Activated CD4-positive, alpha-beta T cell treated with anti-CD3 and anti-CD28 coated beads, Interleukin-2, amount 10 ng/mL, durations not matched to agents 24 days and 14 days (primary cell): Measurements from ENCODE around the gene C1QL1. TPM values are rescaled to one million over a fixed set of nuclear protein-coding genes. Genes with fewer than 3 reads are reported as not detected.

ENCODE experiments used
- DNase-seq: peaks from one replicate; pipeline ENCODE4 v3.0.0; 2022
- H3K27ac Mint-ChIP-seq: one replicate; pipeline ENCODE4 v1.8.0; 2022; ENCODE audit warnings: mild to moderate bottlenecking, mixed read lengths
- H3K27me3 Mint-ChIP-seq: one replicate; pipeline ENCODE4 v1.8.0; 2022; ENCODE audit warnings: mixed read lengths
- H3K36me3 Mint-ChIP-seq: one replicate; pipeline ENCODE4 v1.8.0; 2022; ENCODE audit warnings: low read depth, mild to moderate bottlenecking, mixed read lengths
- H3K4me1 Mint-ChIP-seq: one replicate; pipeline ENCODE4 v1.8.0; 2021; ENCODE audit warnings: mixed read lengths
- H3K4me3 Mint-ChIP-seq: one replicate; pipeline ENCODE4 v1.8.0; 2022; ENCODE audit warnings: mild to moderate bottlenecking, moderate library complexity, mixed read lengths
- H3K9me3 Mint-ChIP-seq: one replicate; pipeline ENCODE4 v1.8.0; 2021; ENCODE audit warnings: mixed read lengths
- intact Hi-C: fragments of 100-400 bp; cut with micrococcal nuclease; formaldehyde crosslinking; loops from one replicate; pipeline ENCODE4 v1.15.1; 2023
- total RNA-seq: library from RNA; stranded (reverse); gene quantifications from 2 replicates; pipeline ENCODE4 v1.2.3, GENCODE V29; 2022

The C1QL1 gene
- total RNA-seq, 1 donor from 2014 or later: 0.42 TPM

- Mint-ChIP-seq H3K27me3 (peaks cover 22% of the 10 kb centered on the region), H3K4me3 (no peak overlapping the region), H3K36me3 (peaks cover 24% of the 10 kb centered on the region), H3K27ac (no peak overlapping the region), H3K4me1 (peaks cover 2% of the 10 kb centered on the region), H3K9me3 (no peaks in the 10 kb centered on the region)
- no peak for DNase-seq
- intact Hi-C loops: no loop called here
Observed at GRCh38 chr17:44924107-44924544, 44.0 kb downstream of the C1QL1 start.

DNA sequence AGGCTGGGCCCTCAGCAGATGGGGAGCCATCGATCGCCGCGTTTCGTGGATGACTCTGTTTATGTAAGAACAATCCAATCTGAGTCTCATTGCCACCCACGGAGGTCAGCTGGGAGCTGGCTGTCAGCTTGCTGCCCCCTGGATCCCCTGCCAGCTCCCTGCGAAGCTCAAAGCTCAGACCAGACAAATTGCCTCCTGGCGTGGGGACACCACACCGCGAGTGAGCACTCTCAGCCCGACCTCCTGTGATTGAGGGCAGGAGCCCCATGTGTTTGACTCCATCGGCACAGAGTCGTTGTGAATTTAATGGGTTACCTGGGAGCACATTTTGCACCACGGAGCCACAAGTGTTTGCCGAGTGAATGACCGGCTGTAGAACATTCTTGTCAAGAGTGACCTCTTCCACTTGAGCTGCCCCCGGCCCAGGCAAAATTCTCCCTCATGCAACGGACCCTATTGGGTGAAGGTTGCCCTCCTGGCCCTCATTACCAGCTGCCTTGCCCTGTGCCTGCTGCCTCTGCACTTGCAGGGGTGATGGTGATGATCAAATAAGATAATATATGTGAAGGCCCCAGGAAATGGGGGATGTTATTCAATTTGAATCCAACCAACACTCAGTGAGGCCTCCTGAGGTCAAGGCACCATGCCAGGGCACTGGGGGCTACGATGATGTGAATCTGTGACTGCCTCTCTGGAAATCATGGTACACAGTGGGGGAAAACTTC lies 45.2 kb downstream of the C1QL1 start:
- no peak overlapping the region for H3K27ac Mint-ChIP-seq
- H3K4me1 Mint-ChIP-seq: peaks cover 2% of the 10 kb centered on the region
- intact Hi-C loops: no loop called here
- peaks cover 18% of the 10 kb centered on the region for H3K36me3 Mint-ChIP-seq
- no peak overlapping the region for H3K4me3 Mint-ChIP-seq
- H3K9me3 Mint-ChIP-seq: no peaks in the 10 kb centered on the region
- no peak for DNase-seq
- peaks cover 29% of the 10 kb centered on the region for H3K27me3 Mint-ChIP-seq

GRCh38 chr17:44922136-44922535 lies 46.0 kb downstream of the C1QL1 start:
- Mint-ChIP-seq H3K27me3 (peaks cover 29% of the 10 kb centered on the region), H3K36me3 (peaks cover 12% of the 10 kb centered on the region), H3K4me3 (no peak overlapping the region), H3K27ac (no peak overlapping the region), H3K9me3 (no peaks in the 10 kb centered on the region), H3K4me1 (peaks cover 2% of the 10 kb centered on the region)
- DNase-seq: no peak
- intact Hi-C loops: no loop called here

GRCh38 chr17:44921122-44921882 lies 46.8 kb downstream of the C1QL1 start:
- peaks cover 2% of the 10 kb centered on the region for H3K4me1 Mint-ChIP-seq
- no peaks in the 10 kb centered on the region for H3K9me3 Mint-ChIP-seq
- peaks cover 29% of the 10 kb centered on the region for H3K27me3 Mint-ChIP-seq
- H3K4me3 Mint-ChIP-seq: no peak overlapping the region
- H3K27ac Mint-ChIP-seq: no peak overlapping the region
- peaks cover 7% of the 10 kb centered on the region for H3K36me3 Mint-ChIP-seq
- DNase-seq: no peak
- intact Hi-C loops: loop anchor here (2.0 kb wide), 1 partner anchor 177 kb away; no protein-coding TSS in a partner anchor

DNA sequence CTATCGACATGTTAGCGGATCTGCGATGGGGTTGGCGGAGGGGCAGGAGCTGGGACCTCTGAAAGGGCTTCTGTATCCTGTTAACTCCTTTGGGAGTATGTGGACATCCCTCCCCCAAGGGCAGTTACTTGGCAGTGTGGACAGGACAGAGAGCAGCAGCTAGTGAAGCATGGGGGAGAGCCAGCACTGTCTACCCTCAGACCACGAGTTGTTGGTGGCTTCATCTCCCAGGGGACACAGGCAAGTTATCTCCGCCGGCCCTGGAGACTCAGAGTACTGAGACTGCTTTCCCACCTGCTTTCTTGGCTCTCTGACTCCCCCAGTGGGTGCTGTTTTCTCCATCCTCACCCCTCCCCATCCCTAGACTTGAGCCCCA lies 47.5 kb downstream of the C1QL1 start:
- Mint-ChIP-seq H3K27me3 (peaks cover 29% of the 10 kb centered on the region), H3K27ac (no peak overlapping the region), H3K9me3 (no peaks in the 10 kb centered on the region), H3K36me3 (peaks cover under 1% of the 10 kb centered on the region), H3K4me3 (no peak overlapping the region), H3K4me1 (peaks cover 2% of the 10 kb centered on the region)
- intact Hi-C loops: loop anchor here (1.0 to 2.0 kb wide), 2 partner anchors 102 to 178 kb away; no protein-coding TSS in a partner anchor
- no peak for DNase-seq

GRCh38 chr17:44919885-44920564 lies 48.1 kb downstream of the C1QL1 start:
- H3K4me1 Mint-ChIP-seq: peaks cover 2% of the 10 kb centered on the region
- H3K27me3 Mint-ChIP-seq: peaks cover 29% of the 10 kb centered on the region
- H3K4me3 Mint-ChIP-seq: no peak overlapping the region

GRCh38 chr17:44919411-44919810 lies 48.7 kb downstream of the C1QL1 start:
- H3K4me1 Mint-ChIP-seq: peaks cover 2% of the 10 kb centered on the region
- H3K36me3 Mint-ChIP-seq: no peaks in the 10 kb centered on the region
- peaks cover 32% of the 10 kb centered on the region for H3K27me3 Mint-ChIP-seq
- intact Hi-C loops: no loop called here
- no peak overlapping the region for H3K27ac Mint-ChIP-seq
- H3K4me3 Mint-ChIP-seq: no peak overlapping the region
- H3K9me3 Mint-ChIP-seq: no peaks in the 10 kb centered on the region
- no peak for DNase-seq

More at GRCh38 chr17:44919885-44920564, 48.1 kb downstream of the C1QL1 start:
- H3K9me3 Mint-ChIP-seq: no peaks in the 10 kb centered on the region
- DNase-seq: peak; percentile 88
- H3K36me3 Mint-ChIP-seq: no peaks in the 10 kb centered on the region
- no peak overlapping the region for H3K27ac Mint-ChIP-seq
- intact Hi-C loops: loop anchor here (1.0 to 2.0 kb wide), 2 partner anchors 102 to 179 kb away; no protein-coding TSS in a partner anchor

DNA sequence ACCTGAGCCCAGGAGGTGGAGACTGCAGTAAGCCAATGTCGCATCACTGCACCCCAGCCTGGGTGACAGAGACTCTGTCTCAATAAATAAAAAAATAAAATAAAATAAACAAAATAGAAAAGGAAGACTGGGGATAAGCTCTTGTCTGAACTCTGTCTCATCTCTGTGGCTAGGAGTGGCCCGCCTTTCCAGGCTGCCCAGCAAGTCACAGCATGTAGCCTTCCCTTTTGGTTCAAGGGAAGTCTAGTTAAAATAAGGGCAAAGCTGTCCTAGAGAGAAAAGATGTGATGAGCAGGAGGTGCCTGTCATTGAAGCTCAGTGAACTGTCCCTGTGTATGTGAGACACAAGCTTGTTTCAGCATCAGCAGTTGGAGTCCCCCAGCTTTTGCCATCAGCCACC lies 50.1 kb downstream of the C1QL1 start:
- Mint-ChIP-seq H3K9me3 (no peaks in the 10 kb centered on the region), H3K4me3 (no peak overlapping the region)
- no peak for DNase-seq

GRCh38 chr17:44917456-44917855 lies 50.6 kb downstream of the C1QL1 start:
- intact Hi-C loops: no loop called here

More for the DNA sequence above, 50.1 kb downstream of the C1QL1 start:
- peaks cover 38% of the 10 kb centered on the region for H3K27me3 Mint-ChIP-seq
- intact Hi-C loops: no loop called here
- no peak overlapping the region for H3K27ac Mint-ChIP-seq
- H3K4me1 Mint-ChIP-seq: peaks cover 6% of the 10 kb centered on the region
- H3K36me3 Mint-ChIP-seq: no peaks in the 10 kb centered on the region

DNA sequence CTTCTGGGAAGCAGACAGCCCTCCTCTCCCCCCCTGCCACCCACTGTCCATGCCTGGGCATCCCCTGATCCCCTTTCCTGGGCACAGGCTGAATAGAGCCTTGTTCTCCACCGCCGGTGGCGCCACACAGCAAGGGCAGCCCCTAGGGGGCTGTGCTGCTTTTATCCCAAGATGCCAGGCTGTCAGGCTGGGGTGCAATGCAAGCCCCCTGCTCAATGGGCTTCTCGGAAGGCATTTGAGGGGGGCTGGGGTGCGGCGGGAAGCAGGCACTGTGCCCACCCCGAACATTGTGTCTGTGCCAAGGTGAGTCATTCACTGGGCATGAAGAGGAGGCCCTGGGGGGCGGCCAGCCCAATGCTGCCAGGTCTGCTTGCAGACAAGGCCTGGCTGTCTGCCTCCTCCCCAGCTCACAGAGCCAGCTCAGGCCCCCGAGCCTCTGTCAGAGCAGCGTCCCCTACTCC lies 51.3 kb downstream of the C1QL1 start:
- Mint-ChIP-seq H3K9me3 (no peaks in the 10 kb centered on the region), H3K36me3 (no peaks in the 10 kb centered on the region), H3K27me3 (peaks cover 43% of the 10 kb centered on the region), H3K4me3 (no peak overlapping the region), H3K27ac (no peak overlapping the region), H3K4me1 (peaks cover 6% of the 10 kb centered on the region)
- DNase-seq: no peak
- intact Hi-C loops: no loop called here

More at GRCh38 chr17:44917456-44917855, 50.6 kb downstream of the C1QL1 start:
- no peaks in the 10 kb centered on the region for H3K9me3 Mint-ChIP-seq
- H3K27me3 Mint-ChIP-seq: peaks cover 42% of the 10 kb centered on the region
- H3K4me3 Mint-ChIP-seq: no peak overlapping the region
- H3K4me1 Mint-ChIP-seq: peaks cover 6% of the 10 kb centered on the region
- no peak for DNase-seq
- no peak overlapping the region for H3K27ac Mint-ChIP-seq
- no peaks in the 10 kb centered on the region for H3K36me3 Mint-ChIP-seq

- Mint-ChIP-seq H3K4me3 (no peak overlapping the region), H3K27ac (no peak overlapping the region), H3K9me3 (no peaks in the 10 kb centered on the region), H3K36me3 (no peaks in the 10 kb centered on the region), H3K27me3 (peaks cover 43% of the 10 kb centered on the region), H3K4me1 (peaks cover 8% of the 10 kb centered on the region)
- no peak for DNase-seq
- intact Hi-C loops: no loop called here
Observed at GRCh38 chr17:44915862-44916780, 52.0 kb downstream of the C1QL1 start.

DNA sequence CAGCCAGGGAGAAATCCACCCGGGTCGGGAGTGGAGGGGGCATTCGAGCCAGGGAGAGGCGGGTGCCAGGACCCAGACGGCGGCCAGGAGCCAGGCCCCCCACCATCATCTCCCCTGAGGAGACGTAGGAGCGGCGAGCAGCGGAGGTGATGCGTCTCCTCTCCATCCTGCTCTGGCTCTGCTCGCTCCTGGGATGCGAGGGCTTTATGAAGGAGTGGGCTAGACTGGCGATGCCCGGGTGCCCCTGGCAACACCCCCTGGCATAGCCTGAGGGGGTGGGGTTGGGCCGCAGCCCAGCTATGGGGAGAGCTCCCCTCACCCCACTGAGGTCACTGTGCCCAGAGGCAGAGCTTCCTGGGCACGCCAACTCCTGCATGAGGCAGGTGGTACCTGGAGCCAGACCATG lies 52.8 kb downstream of the C1QL1 start, which contains the start of gene GFAP:
Gene GFAP (minus strand): TSS at position 180 of the 406 bp plus-strand sequence. CDS start 14 bp downstream, at position 166.
- H3K9me3 Mint-ChIP-seq: no peaks in the 10 kb centered on the region
- H3K36me3 Mint-ChIP-seq: no peaks in the 10 kb centered on the region
- H3K27me3 Mint-ChIP-seq: peaks cover 41% of the 10 kb centered on the region
- DNase-seq: no peak
- H3K4me3 Mint-ChIP-seq: no peak within 1 kb of the TSS
- intact Hi-C loops: no loop called here
- no peak within 1 kb of the TSS for H3K27ac Mint-ChIP-seq
- peaks cover 9% of the 10 kb centered on the region for H3K4me1 Mint-ChIP-seq
